D721Med (cell line): ENCODE results near the gene SYNPR.
A peak's percentile ranks its signal among the peaks of the same experiment; 100 is the strongest.

Experiments used
- DNase-seq: peaks from one replicate; pipeline ENCODE4 v3.0.0; 2011; ENCODE audit warnings: low spot score; ENCODE audit not compliant: insufficient read length
- FAIRE-seq: peaks from 2 replicates; lab custom pipeline; 2011; peaks lifted over from hg19 to GRCh38; lab: Jason Lieb, UNC
- TF ChIP-seq, protein P1 (sequence below): IDR thresholded peaks from 2 replicates; pipeline ENCODE4 v1.5.1; 2012; ENCODE audit warnings: mild to moderate bottlenecking, control low read depth; ENCODE audit not compliant: insufficient read depth; ENCODE audit errors: missing control alignments

SYNPR gene

DNA sequence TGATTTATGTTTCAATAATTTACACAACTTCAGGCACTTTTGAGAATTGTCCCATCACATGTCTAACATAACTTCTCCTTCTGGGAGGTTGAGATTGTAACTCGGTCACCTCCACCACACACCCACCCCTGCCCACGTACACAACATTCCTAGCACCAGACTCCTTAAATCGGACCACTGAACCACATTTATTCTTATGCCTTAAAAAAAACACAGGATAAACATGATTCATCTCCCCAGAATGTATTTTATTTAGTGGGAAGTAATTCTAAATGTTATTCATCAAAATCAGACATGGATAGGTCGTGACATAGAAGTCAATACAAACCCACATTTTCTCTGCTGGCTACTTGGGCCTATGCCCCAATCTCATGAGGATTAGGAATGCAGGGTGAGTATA is 377.4 kb downstream of the SYNPR start:
- FAIRE-seq, result no peak
- TF ChIP-seq, protein P1, sequence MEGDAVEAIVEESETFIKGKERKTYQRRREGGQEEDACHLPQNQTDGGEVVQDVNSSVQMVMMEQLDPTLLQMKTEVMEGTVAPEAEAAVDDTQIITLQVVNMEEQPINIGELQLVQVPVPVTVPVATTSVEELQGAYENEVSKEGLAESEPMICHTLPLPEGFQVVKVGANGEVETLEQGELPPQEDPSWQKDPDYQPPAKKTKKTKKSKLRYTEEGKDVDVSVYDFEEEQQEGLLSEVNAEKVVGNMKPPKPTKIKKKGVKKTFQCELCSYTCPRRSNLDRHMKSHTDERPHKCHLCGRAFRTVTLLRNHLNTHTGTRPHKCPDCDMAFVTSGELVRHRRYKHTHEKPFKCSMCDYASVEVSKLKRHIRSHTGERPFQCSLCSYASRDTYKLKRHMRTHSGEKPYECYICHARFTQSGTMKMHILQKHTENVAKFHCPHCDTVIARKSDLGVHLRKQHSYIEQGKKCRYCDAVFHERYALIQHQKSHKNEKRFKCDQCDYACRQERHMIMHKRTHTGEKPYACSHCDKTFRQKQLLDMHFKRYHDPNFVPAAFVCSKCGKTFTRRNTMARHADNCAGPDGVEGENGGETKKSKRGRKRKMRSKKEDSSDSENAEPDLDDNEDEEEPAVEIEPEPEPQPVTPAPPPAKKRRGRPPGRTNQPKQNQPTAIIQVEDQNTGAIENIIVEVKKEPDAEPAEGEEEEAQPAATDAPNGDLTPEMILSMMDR, result no peak
- no peak for DNase-seq

- DNase-seq (no peak), FAIRE-seq (no peak)
- TF ChIP-seq, protein P1, result no peak
Observed at GRCh38 chr3:63656786-63657185, 378.7 kb downstream of the SYNPR start.

DNA sequence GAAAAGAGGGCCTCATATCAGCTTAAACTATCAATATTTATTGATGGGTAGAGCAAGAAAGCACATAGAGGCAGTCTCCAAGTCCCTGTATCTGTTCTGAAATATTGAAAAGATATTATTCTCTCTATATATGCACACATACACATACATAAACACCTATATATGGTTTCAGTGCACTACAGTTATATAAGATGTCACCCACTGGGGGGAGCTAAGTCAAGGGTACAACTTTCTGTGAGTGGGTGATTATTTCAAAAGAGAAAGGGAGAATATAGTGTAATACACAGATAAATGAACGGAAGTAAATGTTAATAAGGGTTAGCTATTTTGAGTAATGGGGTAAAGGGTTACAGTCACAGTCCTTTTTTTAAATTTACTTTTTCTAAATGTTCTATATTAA is 383.1 kb downstream of the SYNPR start:
- DNase-seq, result no peak
- FAIRE-seq, result no peak
- TF ChIP-seq, protein P1, result peak; percentile 20

DNA sequence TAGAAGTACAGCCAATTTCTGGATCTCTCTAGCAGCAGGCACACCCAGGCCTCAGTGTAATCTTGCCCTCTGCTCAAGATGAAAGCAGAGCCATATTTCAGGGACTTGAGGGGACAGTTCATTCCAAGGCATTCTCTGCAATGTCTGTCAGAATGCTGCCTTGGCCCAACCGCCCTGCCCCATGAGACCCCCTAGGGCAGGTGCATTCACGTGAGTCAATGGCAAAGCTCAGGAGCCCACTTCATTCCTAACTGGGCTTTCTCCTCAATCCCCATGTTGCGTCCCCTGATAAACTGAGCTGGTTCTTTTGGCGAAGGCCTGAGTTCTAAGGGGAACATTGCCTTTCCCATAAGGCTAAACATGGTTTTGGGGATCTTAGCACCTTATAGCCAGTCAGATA is 383.9 kb downstream of the SYNPR start:
- FAIRE-seq (no peak), DNase-seq (no peak)
- TF ChIP-seq, protein P1, result no peak

DNA sequence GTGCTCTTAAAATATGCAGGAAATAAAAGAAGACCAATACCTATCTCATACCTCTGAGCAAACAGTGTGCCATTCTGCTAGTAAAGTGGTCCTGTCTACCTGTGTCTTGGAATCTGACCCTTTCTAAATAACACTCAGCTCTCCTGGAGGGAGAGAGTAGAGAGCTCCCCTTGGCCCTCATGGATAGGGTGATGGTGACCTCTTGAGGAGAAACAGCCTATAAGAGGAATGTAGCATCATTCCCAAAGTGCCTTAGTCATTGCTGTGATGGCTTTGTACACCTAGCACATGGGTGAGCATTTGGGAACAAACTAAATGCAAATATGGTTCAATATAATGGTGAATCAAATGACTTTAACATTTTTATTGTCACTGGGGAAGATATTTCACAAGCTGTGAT is 384.4 kb downstream of the SYNPR start:
- FAIRE-seq (no peak), DNase-seq (no peak)
- TF ChIP-seq, protein P1, result peak; percentile 48
